K562 (cell line): ENCODE measurements around the gene TMEM138. TPM values are rescaled to one million over a fixed set of nuclear protein-coding genes. Genes with fewer than 3 reads are reported as not detected.

Experiments
- ARID2 ChIP-seq: fragments of 450-650 bp; IDR thresholded peaks from 2 replicates; pipeline ENCODE4 v1.6.1; 2017; ENCODE audit warnings: antibody characterized with exemption, mild to moderate bottlenecking
- FOXJ2 ChIP-seq: fragments of 200-800 bp; sonication (Bioruptor generic); IDR thresholded peaks from 2 replicates; pipeline ENCODE4 v1.6.1; 2016; ENCODE audit warnings: missing genetic modification characterization, missing compliant biosample characterization
- HNRNPH1 ChIP-seq: fragments of 200-400 bp; formaldehyde crosslinking; optimal IDR thresholded peaks from 2 replicates; pipeline ENCODE3; 2017; ENCODE audit warnings: low read depth, mild to moderate bottlenecking, low read length, moderate library complexity
- NCOA4 ChIP-seq: fragments of 450-650 bp; IDR thresholded peaks from 2 replicates; pipeline ENCODE4 v1.6.1; 2018; ENCODE audit warnings: mild to moderate bottlenecking; ENCODE audit not compliant: partially characterized antibody
- POLR2B ChIP-seq: fragments of 450-650 bp; IDR thresholded peaks from 2 replicates; pipeline ENCODE4 v1.6.1; 2018; ENCODE audit warnings: low read depth; ENCODE audit not compliant: partially characterized antibody
- RFX1 ChIP-seq: fragments of 450-650 bp; IDR thresholded peaks from 2 replicates; pipeline ENCODE4 v1.6.1; 2016; ENCODE audit warnings: mild to moderate bottlenecking, moderate library complexity
- SFPQ ChIP-seq: fragments of 200-400 bp; formaldehyde crosslinking; IDR thresholded peaks from 2 replicates; pipeline ENCODE4 v1.6.1; 2017; ENCODE audit warnings: mild to moderate bottlenecking, low read depth, low read length, moderate library complexity
- SNIP1 ChIP-seq: fragments of 450-650 bp; IDR thresholded peaks from 2 replicates; pipeline ENCODE4 v1.7.1; 2017; ENCODE audit warnings: low read depth, mild to moderate bottlenecking
- SNRNP70 ChIP-seq: fragments of 200-400 bp; formaldehyde crosslinking; optimal IDR thresholded peaks from 2 replicates; pipeline ENCODE3; 2017; ENCODE audit warnings: low read depth, low read length
- SREBF2 ChIP-seq: sonication (generic); formaldehyde crosslinking; IDR thresholded peaks from 2 replicates; pipeline ENCODE4 v1.4.0; 2020; ENCODE audit warnings: mild to moderate bottlenecking, missing genetic modification reagents
- TFAM ChIP-seq: fragments of 250-450 bp; sonication (Bioruptor Pico); conservative IDR thresholded peaks from 2 replicates; pipeline ENCODE4 v1.5.0; 2021; ENCODE audit warnings: mild to moderate bottlenecking, moderate library complexity
- WHSC1 ChIP-seq: IDR thresholded peaks from one replicate; pipeline ENCODE4 v1.6.1; 2012; ENCODE audit warnings: low read length, control low read depth, inconsistent platforms
- ZBED1 ChIP-seq: IDR thresholded peaks from 2 replicates; pipeline ENCODE4 v1.6.1; 2014
- ZBTB43 ChIP-seq: sonication (generic); formaldehyde crosslinking; IDR thresholded peaks from 2 replicates; pipeline ENCODE4 v1.8.0; 2023; ENCODE audit warnings: mild to moderate bottlenecking, missing genetic modification reagents
- ZC3H8 ChIP-seq: fragments of 450-650 bp; IDR thresholded peaks from 2 replicates; pipeline ENCODE4 v1.6.1; 2017
- ZNF318 ChIP-seq, 2 experiments: fragments of 450-650 bp; IDR thresholded peaks; 2 replicates each; pipeline ENCODE4 v1.6.1; 2016; ENCODE audit warnings: mild to moderate bottlenecking in 2 of 2, borderline replicate concordance in 1 of 2, low read depth in 1 of 2, moderate library complexity in 1 of 2
- polyA plus RNA-seq, 8 experiments: library from polyadenylated mRNA; depleted of rRNA in 4 of 8; stranded (reverse) in 5 of 8; unstranded in 3 of 8; fragments of >200 nt; fragmentation: Nextera tagmentation in 2 of 8; fragmentation: Illumina TruSeq in 1 of 8; extraction: Ambion mirVana in 2 of 8; extraction: Trizol in 1 of 8; gene quantifications; 2 replicates each; pipeline versions ENCODE4 v1.2.1 to v1.2.3, GENCODE V29; 2011 to 2014; ENCODE audit warnings: inconsistent platforms in 1 of 8, missing spikeins in 1 of 8
- total RNA-seq, 7 experiments: library from RNA; depleted of rRNA in 6 of 7; stranded (reverse); fragments of >200 nt in 6 of 7; fragmentation: Illumina TruSeq in 2 of 7; extraction: Trizol in 2 of 7; gene quantifications; 2 replicates each; pipeline versions ENCODE4 v1.2.1 to v1.2.3, GENCODE V29; 2011 to 2021; ENCODE audit warnings: low replicate concordance in 1 of 7
- TF ChIP-seq, protein P1 (sequence below): fragments of 450-650 bp; IDR thresholded peaks from 2 replicates; pipeline ENCODE4 v1.6.1; 2017; ENCODE audit warnings: antibody characterized with exemption

TMEM138 gene
- total and polyA plus RNA-seq, 9 of the 15 experiments (the other 6 are each of a cell fraction or from before 2014, with no cell fraction given) = 23.2 to 168 (median 63.1) TPM

- TF ChIP-seq SNRNP70 = no peak
- TF ChIP-seq NCOA4 = no peak
- no peak for TF ChIP-seq SFPQ
- TF ChIP-seq SREBF2 = no peak
- no peak for TF ChIP-seq ARID2
- no peak for TF ChIP-seq ZBED1
- TF ChIP-seq ZBTB43 (CRISPR knock-in tag) = no peak
- no peak for TF ChIP-seq SNIP1
- TF ChIP-seq FOXJ2 = peak; percentile 79
- no peak for TF ChIP-seq ZNF318 (IDR thresholded peaks at IDR 0.05; ENCODE audit: borderline replicate concordance in 1 of 2, low read depth in 1 of 2)
- TF ChIP-seq ZC3H8 = no peak
- no peak for TF ChIP-seq WHSC1
- TF ChIP-seq, protein P1, sequence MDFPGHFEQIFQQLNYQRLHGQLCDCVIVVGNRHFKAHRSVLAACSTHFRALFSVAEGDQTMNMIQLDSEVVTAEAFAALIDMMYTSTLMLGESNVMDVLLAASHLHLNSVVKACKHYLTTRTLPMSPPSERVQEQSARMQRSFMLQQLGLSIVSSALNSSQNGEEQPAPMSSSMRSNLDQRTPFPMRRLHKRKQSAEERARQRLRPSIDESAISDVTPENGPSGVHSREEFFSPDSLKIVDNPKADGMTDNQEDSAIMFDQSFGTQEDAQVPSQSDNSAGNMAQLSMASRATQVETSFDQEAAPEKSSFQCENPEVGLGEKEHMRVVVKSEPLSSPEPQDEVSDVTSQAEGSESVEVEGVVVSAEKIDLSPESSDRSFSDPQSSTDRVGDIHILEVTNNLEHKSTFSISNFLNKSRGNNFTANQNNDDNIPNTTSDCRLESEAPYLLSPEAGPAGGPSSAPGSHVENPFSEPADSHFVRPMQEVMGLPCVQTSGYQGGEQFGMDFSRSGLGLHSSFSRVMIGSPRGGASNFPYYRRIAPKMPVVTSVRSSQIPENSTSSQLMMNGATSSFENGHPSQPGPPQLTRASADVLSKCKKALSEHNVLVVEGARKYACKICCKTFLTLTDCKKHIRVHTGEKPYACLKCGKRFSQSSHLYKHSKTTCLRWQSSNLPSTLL = no peak
- TF ChIP-seq POLR2B = no peak
- no peak for TF ChIP-seq TFAM (CRISPR knock-in tag)
- TF ChIP-seq HNRNPH1 = no peak
- TF ChIP-seq RFX1 = peak; percentile 38
Measured at GRCh38 chr11:61417670-61418069, 55.5 kb downstream of the TMEM138 start (continued).
